ENCODE results near the gene FADS2.

GRCh38 chr11:61778920-61779650 lies 49.0 kb upstream of the FADS2 start:
- TF ChIP-seq ESRRA (IDR thresholded peaks at IDR 0.05; ENCODE audit: low read length) (no peak), USF2 (IDR thresholded peaks at IDR 0.05; ENCODE audit: borderline replicate concordance, low read depth, low read length) (no peak), RAD21 (IDR thresholded peaks at IDR 0.05; ENCODE audit: insufficient read depth, low read depth, low read length) (no peak), POLR2AphosphoS5 (IDR thresholded peaks at IDR 0.05; ENCODE audit: low read length) (no peak), CTCF (IDR thresholded peaks at IDR 0.05 in 2 of 3, conservative IDR thresholded peaks at IDR 0.05 in 1 of 3; ENCODE audit: control insufficient read depth in 2 of 3, extremely low read depth in 1 of 3, insufficient read depth in 1 of 3, low read depth in 3 of 3, low read length in 3 of 3) (no peak), EZH2 (IDR thresholded peaks at IDR 0.05; ENCODE audit: borderline replicate concordance, control insufficient read depth, low read depth, low read length) (no peak), REST (IDR thresholded peaks at IDR 0.05; ENCODE audit: low read depth, low read length) (no peak), SREBF1 (IDR thresholded peaks at IDR 0.05; ENCODE audit: low read length) (no peak)

All from GM12878 (cell line).